GM19099 (cell line): ENCODE results near the gene PDPR.
"Not testable (repeated sequence)": the region's sequence is repeated elsewhere in the genome, so short reads cannot be mapped to it uniquely, and the experiment has no call there.

Source experiments
- POLR2A ChIP-seq: IDR thresholded peaks from 3 replicates; pipeline ENCODE4 v1.6.1; 2011; ENCODE audit warnings: low read depth; ENCODE audit not compliant: insufficient read length; ENCODE audit errors: extremely low read depth

PDPR gene

GRCh38 chr16:70162041-70162451 is 47.9 kb downstream of the PDPR start:
- TF ChIP-seq POLR2A = no peak

DNA sequence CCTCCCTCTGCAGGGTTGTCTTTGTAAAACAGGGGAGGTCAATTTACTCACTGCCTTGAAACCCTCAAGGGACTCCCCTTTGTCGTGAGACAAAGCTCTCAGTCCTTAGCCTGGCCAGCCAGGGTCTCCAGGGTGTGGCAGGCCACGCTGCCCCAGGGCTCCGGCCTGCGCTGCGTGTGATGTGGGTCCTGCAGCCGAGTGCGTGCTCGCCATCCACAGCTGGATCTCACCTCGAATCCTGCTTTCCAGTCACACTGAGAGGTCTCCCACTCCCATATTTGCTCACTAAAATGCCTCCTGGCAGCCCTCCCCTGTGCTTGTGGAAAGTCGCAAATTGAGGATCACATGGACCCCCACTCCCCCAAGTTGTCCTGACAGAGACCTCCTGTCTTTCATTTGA is 49.5 kb downstream of the PDPR start:
- TF ChIP-seq POLR2A = no peak

DNA sequence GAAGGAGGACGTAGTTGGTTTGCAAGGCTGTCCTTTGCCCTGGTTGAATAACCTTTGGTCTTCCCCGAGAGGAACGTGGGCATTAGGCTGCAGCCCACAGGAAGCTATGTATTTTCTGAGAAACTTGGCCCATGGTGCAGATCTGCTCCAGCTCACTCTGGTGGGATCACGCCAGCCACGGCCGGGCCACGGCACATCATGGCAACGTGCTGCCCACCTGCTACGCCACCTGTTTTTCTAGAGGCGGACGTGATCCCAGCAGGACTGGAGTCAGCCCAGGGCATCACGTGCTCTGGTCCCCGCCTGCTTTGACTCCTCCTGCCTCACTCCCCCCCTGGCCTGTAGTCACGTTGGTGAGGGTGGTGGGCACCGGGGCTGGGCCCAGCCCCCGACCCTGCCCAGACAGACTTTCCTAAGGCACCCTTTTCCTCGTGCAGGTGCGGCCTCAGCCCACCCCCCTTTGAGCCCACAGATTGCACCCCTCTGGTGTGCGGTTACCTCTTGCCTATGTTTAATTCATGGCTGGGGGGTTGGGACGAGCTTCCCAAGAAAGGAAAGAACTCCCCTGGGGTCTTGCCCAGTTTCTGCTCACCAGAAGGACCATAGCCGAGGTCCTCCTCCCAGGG is 59.2 kb downstream of the PDPR start, which contains the start of gene CLEC18C:
Gene CLEC18C, plus strand, starts transcription at position 576 of the 626 bp plus-strand sequence. CDS start 492 bp downstream, outside the sequence.
- not testable (repeated sequence) for TF ChIP-seq POLR2A
